Epidermal melanocyte (primary cell): ENCODE measurements around the gene ADCY2.
"Not testable (repeated sequence)": the region's sequence is repeated elsewhere in the genome, so short reads cannot be mapped to it uniquely, and the experiment has no call there.

Experiments used
- DNase-seq: peaks from one replicate; pipeline ENCODE4 v3.0.0; 2011; ENCODE audit warnings: low spot score; ENCODE audit not compliant: insufficient read length

Gene ADCY2

GRCh38 chr5:7395432-7395946, 449 bp upstream of the ADCY2 start:
- DNase-seq: no peak

- DNase-seq: peak; percentile 31
Measured at GRCh38 chr5:7396713-7397454, 946 bp downstream of the ADCY2 start.

DNA sequence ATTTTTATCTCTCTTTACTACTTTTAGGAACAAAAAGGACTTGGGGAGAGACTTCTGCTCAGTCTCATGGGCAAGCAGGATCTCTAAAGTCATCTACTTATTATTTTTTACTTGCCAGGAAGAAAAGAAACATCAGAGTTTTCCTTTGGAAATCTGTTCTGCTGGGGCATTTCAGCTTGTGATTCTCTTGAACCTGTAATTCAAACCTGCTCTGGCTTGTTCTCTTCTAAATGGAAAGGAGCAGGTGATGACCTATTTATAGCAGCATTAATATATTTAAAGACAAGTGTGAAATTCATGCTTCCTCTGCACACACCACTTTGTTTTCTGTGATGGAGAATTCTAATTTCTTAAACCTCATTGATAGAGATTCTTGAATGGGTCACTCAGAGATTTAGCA, 2.0 kb downstream of the ADCY2 start:
- DNase-seq: no peak

DNA sequence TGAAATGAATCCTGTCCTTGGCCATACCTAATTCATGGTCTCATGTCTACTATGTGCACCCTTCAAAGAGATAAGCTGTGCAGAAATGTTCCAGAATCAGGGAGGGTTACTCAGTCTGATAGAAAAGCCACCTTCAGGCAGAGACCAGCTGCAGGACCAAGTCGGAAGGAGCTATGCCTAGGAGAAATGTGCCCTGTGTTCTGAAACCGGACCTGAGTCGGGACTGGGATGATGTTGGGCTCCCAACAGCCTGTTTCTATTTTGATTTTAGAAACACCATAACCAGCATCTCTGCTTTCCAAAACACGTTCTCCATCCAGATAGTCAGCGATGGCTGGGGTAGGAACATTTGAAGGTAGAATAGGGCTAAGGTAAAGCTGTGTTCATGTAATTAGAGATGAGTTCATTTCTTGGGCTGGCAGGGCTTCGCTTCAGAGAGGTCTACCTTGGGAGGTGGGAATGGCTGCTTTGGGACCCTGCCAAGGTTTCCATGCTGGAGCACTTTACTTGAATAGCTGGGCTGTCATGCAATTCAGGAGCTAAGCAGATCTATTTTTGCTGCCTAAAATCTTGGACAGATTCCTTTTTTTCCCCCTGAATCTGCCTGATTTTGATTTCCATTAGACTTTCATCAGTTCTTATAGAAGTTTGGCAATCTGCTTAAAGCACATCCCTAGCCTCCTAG, 2.8 kb downstream of the ADCY2 start:
- DNase-seq: no peak

DNA sequence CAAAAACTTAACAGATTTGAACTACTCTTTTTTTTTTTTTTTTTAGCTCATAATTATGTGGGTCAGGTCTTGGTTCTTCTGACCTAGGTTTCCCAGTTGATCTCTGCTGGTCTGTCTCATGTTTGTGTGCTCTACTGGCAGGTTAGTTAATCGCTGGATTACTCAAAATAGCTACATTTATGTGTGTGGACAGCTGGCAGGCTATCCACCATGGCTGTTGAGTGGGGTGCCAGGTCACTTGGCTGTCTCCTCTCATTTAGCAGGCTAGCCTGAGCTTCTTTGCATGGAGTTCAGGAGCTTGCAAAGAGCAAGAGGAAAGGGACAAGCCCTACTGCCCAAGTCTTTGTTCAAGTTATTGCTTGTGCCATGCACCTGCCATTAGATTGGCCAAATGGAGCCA, 9.3 kb downstream of the ADCY2 start:
- no peak for DNase-seq

GRCh38 chr5:7410936-7411511, 15.1 kb downstream of the ADCY2 start:
- no peak for DNase-seq

DNA sequence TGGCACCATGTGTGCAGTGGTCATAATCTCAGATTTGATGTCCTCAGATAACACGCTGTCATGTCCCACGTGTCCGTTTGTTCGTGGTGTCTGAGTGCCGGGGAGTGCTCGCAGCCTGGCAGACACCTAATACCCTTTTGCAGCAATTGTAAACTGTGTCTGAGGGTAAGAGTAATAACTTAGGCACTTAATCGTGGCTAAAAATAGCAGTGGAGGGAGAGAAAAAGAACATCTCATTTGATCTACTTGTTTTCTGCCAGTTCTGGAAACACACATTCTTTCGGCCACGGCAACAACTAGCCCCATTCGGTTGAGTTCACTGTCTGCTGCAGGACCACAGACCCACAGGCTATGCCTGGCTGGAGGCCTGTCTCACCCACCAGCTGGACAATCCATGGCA, 16.5 kb downstream of the ADCY2 start:
- no peak for DNase-seq

DNA sequence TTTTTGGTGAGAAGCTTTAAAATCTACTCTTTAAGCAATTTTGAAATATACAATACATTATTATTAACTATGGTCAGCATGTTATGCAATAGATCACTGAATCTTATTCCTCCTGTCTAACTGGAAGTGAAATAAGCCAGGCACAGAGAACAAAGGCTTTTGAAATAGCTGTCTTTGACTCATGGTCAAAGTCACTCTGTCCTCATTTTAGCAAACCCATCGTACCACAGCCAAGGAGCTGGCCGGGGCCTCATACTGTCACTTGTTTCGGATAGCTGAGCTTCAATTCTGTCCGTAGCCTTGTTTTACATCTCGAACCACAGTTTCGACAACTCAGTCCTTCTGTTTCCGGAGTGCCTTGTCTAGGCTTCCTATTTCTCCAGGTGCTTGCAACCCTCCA, 19.2 kb downstream of the ADCY2 start:
- DNase-seq: no peak

GRCh38 chr5:7415587-7416535, 19.9 kb downstream of the ADCY2 start:
- DNase-seq: no peak

GRCh38 chr5:7418276-7418675, 22.3 kb downstream of the ADCY2 start:
- DNase-seq: no peak

GRCh38 chr5:7419367-7419766, 23.4 kb downstream of the ADCY2 start:
- no peak for DNase-seq

DNA sequence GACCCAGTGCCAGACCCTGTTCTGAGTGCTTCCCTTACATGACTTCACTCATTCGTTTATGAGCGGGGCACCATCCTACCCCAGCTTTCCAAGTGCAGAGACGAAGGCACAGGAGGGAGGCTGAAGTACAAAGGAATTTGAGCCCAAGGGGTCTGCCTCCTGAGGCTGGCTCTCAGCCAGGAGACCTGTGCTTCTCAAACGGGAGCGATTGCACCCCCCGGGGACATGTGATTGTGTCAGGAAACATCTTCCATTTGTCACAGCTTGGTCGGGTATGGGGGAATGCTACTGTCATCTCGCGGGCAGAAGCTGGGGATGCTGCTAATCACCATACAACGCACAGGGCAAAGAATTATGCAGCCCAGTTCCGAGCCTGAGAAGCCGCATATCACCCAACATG, 23.9 kb downstream of the ADCY2 start:
- DNase-seq: no peak

DNA sequence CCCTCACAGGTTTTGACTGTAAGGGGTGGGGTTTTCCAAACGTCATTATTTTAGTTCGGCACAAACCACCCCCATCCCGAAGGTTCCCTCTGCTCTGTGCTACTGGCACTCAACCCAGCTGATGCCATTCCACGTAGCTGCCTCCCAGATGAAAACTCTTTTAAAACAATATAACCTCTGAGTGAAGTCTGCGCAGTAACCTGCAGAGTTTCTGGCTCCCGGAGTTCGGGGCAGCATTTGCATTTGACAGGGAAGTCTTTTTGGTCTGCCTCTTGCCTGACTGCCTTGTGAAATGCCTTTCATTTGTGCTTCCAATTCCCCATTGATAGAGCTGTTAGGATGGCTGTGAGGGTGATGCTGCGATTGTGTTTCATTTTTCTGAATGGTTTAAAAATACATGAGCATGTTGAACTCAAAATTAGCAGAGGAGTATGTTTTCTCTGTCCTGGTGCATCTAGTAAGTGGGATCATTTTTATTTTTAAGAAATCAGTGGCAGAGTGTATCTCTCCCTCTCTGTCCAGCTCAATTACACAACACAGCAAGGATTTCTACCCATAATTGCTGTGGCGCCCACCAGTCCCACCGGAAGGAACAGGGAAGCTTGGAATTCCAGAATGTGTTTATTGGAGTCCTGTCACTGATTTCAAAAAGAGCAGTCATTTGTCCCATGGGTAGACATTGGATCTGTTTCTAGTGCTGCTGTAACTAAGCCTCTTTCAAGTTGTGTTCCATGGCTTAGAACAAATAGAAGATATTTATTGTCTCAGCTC, 24.8 kb downstream of the ADCY2 start:
- no peak for DNase-seq

DNA sequence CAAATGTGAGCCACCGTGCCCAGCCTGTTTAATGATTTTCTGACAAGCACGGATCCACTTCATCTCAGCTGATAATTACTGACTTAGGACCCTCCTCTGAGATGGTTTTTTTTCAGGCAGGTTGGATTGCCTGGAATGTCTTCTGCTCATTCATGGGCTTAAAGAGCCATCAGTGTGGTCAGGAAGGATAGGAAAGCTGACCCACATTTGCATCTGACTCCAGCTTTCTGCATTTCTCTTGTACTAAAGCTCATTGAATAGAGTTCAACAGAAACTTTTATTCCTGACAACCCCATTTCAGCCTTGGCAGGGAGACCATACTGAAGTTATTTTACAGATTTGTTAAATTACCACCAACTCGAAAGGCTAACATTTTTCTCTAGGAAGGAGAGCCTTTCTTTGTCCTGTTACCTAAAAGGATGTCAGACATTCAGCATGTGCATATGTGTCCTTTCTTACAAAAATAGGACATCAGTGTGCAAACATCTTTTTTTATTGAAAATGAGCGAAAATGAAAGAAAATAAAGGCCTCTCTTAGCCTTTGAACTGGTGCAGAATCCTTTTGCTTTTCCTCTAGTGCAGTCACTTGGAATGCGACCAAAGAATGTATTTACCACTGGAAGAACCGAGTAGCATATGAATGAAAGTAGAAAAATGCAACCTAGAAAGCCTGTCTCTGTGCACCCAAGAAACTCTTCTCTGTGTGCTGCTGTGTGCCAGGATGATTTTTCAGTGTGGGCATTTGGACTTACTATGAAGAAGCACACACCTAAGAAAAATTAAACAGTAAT, 26.6 kb downstream of the ADCY2 start:
- no peak for DNase-seq

DNA sequence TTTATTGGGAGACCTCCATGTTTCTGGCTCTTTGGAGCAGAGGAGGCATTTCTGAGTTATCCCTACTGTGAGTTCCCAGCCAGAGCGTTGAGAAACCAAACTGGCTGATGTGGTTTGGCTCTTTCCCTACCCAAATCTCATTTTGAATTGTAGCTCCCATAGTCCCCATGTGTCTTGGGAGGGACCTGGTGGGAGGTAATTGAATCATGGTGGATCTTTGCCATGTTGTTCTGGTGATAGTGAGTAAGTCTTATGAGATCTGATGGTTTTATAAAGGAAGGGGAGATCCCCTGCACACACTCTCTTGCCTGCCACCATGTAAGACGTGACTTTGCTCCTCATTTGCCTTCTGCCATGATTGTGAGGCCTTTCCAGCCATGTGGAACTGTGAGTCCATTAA, 27.3 kb downstream of the ADCY2 start:
- not testable (repeated sequence) for DNase-seq

DNA sequence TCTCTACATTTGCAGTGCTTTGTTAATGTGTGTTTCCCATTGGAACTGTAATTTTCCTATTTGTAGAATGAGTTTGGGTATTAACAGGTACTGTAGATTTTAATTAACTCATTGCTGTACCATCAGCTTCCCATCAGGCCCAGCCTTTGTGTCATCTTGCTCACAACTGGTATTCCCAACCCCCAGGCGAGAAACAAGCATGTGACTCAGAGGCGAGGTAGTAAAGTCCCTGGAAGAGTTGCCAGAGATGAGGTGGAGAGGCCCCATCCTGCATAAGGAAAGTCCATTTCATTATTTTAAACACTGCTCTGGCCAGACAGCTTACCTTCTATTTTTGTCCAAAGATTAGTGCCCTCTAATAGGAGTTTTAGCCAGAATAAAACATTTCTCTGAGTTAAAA, 29.9 kb downstream of the ADCY2 start:
- DNase-seq: no peak

DNA sequence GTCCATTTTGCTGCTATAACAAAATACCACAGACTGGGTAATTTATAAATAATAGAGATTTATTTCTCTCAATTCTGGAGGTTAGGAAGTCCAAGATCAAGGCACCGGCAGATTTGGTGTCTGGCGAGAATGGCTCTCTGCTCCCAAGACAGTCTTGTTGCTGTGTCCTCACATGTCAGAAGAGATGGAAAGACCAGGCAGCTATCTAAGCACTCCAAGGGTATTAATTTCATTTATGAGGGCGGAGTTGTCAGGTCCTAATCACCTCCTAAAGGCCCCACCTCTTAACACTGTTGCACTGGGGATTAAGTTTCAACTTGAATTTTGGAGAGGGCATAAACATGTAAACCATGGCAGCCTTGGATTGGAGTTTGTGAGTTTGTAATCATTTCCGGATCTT, 30.3 kb downstream of the ADCY2 start:
- DNase-seq: no peak

DNA sequence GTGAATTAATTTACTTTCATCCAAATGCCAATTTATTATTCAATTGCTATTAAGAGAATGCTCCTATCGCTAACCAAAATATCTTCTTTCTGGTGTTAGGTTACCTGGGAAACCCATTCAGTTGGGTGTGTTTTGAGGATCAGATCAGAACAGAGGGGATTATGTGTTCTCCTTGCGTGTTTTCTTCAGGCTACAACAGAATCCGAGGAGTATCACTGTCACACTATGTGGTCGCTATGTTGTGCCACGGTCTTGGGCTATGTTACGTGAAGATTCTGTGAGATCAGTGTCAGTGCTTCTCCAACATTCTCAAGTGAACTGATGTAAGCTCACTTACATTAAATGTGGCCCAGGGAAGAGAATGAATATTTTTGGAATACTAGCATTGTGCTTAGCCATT, 39.0 kb downstream of the ADCY2 start:
- DNase-seq: no peak

DNA sequence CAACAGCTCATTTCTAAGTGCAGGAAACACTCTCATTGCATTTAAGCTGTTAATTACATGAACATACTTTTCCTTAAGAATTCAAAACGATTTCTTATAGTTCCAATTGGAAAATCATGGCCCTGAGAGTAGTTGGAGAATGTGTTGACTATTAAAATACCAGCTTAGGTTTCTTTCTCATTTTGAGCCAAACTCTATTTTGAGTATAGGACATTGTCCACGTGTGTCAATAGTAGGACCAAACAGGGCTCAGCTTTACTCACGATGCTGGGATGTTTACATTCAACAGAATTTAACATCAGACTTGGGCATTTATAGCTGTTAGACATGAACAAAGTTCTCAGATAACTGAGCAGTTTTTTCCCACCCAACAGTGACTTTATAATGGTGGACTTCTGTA, 39.6 kb downstream of the ADCY2 start:
- no peak for DNase-seq

GRCh38 chr5:7436521-7436920, 40.6 kb downstream of the ADCY2 start:
- no peak for DNase-seq
